Muscle of leg (tissue), 11 donors: ENCODE data around the gene PLEKHM2. TPM values are rescaled to one million over a fixed set of nuclear protein-coding genes. Genes with fewer than 3 reads are reported as not detected.

Experiments used
- DNase-seq: peaks from one replicate; pipeline ENCODE4 v3.0.0; 2013
- H3K27ac ChIP-seq: one replicate; pipeline ENCODE4 v1.5.1; 2013; ENCODE audit warnings: mild to moderate bottlenecking, low read length, control low read depth
- H3K27me3 ChIP-seq: one replicate; pipeline ENCODE4 v1.6.1; 2013; ENCODE audit warnings: low read length; ENCODE audit not compliant: control insufficient read depth, insufficient read depth
- H3K36me3 ChIP-seq: one replicate; pipeline ENCODE4 v1.6.1; 2013; ENCODE audit warnings: low read length; ENCODE audit not compliant: control insufficient read depth, insufficient read depth
- H3K4me1 ChIP-seq: one replicate; pipeline ENCODE4 v1.6.1; 2013; ENCODE audit warnings: low read length; ENCODE audit not compliant: control insufficient read depth, insufficient read depth
- H3K4me3 ChIP-seq: one replicate; pipeline ENCODE4 v1.5.1; 2013; ENCODE audit warnings: low read length, control low read depth
- H3K9me3 ChIP-seq: replicated peaks from 2 replicates; pipeline ENCODE4 v1.6.1; 2013; ENCODE audit warnings: low read depth, low read length; ENCODE audit not compliant: control insufficient read depth
- WGBS: methylation state at CpG from one replicate; pipeline ENCODE4 v1.1.5; 2013; ENCODE audit warnings: missing lambda C conversion rate; ENCODE audit not compliant: insufficient coverage; 5-methylcytosine and 5-hydroxymethylcytosine counted together
- polyA plus RNA-seq, 8 donors: library from polyadenylated mRNA; unstranded; fragments of 120-200 nt; gene quantifications; one replicate each; pipeline versions ENCODE4 v1.2.1 to v1.2.3, GENCODE V29; 2013; ENCODE audit warnings: inconsistent platforms in 1 of 8, low replicate concordance in 1 of 8; ENCODE audit not compliant: insufficient read length in 8 of 8, insufficient read depth in 1 of 8
- total RNA-seq: library from RNA; stranded (reverse); fragments of 120-200 nt; gene quantifications from one replicate; pipeline ENCODE4 v1.2.4, GENCODE V29; 2013

The PLEKHM2 gene
- total and polyA plus RNA-seq, 9 donors: 29.9 to 55.6 (median 50.2) TPM

DNA sequence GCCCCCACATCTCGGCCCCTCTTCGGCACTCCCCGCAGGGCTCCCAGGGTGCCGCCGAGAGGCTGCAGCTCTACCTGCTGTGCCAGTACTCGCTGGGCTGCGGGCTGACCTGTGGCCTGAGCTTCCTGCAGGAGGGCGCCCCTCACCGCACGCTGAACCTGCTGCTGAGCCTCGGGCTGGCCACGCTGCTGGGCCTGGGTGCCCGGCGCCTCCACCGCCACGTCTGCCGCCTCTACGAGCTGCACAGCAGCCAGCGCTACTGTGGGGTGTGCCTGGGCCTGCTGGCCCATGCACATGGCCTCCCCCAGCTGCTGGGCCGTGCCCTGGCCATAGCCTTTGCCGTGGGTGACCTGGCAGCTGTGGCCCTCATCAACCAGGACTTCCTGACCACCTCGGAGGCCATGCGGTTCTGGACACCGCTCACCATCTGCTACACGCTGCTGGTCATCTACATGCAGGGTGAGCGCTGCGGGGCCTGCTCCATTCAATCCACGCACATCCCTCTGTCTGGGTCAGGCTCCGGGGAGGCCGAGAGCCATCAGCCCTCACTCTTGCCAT lies 60.1 kb downstream of the PLEKHM2 start:
- 62% methylated on average over 29 of the region's 30 CpGs for WGBS
- H3K36me3 ChIP-seq: peaks cover 3% of the 10 kb centered on the region
- no peaks in the 10 kb centered on the region for H3K27me3 ChIP-seq
- no peak for DNase-seq
- H3K9me3 ChIP-seq: no peaks in the 10 kb centered on the region
- no peak overlapping the region for H3K27ac ChIP-seq
- H3K4me3 ChIP-seq: no peak overlapping the region
- H3K4me1 ChIP-seq: peaks cover 10% of the 10 kb centered on the region

GRCh38 chr1:15747378-15747777 lies 63.3 kb downstream of the PLEKHM2 start:
- Histone ChIP-seq H3K4me1 (no peaks in the 10 kb centered on the region), H3K9me3 (no peaks in the 10 kb centered on the region), H3K27me3 (no peaks in the 10 kb centered on the region), H3K4me3 (no peak overlapping the region), H3K27ac (no peak overlapping the region), H3K36me3 (no peaks in the 10 kb centered on the region)
- DNase-seq: no peak
- WGBS: 46% methylated on average over 5 of the region's 8 CpGs

DNA sequence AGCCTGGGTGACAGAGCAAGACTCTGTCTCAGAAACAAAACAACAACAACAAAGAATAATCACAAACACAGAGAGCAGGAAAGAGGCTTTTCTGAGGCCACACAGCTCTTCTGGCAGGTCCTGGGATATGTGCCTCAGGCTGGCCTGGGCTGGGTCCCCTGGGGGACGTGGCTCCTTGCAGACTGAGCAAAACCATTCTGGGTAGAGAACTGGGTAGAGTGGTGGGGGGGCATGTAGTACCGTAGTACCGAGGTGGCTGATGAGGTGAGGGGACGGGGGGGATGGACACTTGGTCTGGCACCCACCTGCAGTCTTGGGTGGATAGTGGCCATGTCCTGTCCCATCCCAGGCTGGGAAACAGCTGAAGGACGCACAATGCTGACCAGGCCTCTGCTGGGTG lies 64.1 kb downstream of the PLEKHM2 start:
- 87% methylated on average over 4 of the region's 5 CpGs for WGBS
- Histone ChIP-seq H3K27ac (no peak overlapping the region), H3K36me3 (no peaks in the 10 kb centered on the region)

DNA sequence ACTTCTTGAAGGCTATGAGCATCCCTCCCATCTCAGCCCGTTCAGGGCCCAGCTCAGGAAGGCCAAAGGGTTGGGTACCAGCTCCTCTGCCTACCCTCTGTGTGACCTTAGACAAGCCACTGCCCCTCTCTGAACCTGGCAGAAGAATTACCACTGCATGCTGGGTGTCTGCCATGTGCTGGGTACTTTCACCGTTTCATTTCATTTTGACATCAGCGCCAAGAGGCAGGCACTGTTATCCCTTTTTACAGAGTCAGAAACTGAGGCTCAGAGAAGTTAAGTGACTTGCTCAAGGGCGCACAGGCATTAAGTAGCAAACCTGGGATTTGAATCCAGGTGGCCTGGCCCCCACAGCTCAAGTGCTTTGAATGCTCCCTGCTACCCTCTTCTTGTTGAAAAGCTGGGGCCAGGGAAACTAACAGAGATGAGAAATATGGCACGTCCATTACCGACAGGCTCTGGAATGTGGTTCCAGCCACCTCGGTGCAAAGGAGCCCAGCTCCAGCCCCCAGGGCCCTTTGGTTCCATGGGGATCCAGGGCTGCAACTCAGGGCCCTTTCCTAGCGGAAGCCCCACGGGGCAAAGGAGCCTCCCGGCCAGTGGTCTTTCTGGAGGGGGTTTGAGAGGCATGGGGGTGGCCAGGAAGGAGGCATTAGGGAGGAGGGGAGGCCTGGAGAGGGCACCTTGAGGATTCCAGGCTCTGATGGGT lies 64.7 kb downstream of the PLEKHM2 start:
- no peak overlapping the region for H3K27ac ChIP-seq

More for the DNA sequence above, 64.1 kb downstream of the PLEKHM2 start:
- H3K9me3 ChIP-seq: no peaks in the 10 kb centered on the region
- H3K4me1 ChIP-seq: no peaks in the 10 kb centered on the region
- no peaks in the 10 kb centered on the region for H3K27me3 ChIP-seq
- no peak overlapping the region for H3K4me3 ChIP-seq
- no peak for DNase-seq

DNA sequence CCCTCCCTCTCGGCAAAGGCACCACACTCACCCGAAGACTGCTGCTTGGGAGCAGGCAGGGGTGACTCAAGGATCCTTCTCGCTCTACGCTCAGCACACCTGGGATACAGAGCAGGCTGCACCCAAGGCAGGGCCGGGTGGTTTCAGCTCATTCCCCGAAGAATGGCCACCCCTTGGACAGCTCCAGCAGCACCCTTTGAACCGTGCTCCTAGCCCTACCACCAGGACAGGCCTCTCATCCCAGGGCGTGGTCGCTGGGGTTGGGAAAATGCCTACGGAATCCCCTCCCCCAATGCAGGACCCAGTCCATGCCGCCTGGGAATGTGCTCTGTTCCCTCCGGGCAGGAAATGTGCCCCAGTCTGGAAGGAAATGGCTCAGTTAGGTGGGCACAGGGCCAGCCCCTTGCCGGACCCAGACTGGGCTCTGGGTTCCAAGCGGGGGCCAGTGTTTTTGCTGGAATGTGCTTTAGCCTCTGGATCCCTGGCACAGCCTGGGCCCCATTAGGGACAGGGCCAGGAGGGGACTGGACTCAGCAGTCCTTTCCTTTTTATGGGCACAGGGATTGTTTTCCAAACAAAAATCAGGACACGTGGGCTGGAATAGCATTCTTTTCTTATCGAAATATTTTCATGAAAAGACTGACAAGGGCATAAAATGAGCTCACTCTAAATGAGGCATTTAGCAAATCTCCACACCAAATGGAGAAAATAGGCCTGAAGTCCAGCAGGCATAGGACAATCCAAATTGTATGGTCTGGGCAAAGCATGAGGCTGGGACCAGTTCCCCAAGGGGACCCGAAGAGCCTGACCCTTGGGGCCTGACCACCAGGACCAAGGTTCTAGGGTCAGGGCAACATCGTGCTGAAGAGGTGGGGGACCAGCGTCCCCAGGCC lies 65.5 kb downstream of the PLEKHM2 start:
- Histone ChIP-seq H3K36me3 (no peaks in the 10 kb centered on the region), H3K27me3 (no peaks in the 10 kb centered on the region), H3K9me3 (no peaks in the 10 kb centered on the region), H3K27ac (no peak overlapping the region), H3K4me1 (no peaks in the 10 kb centered on the region), H3K4me3 (no peak overlapping the region)
- no peak for DNase-seq
- WGBS: 59% methylated on average over 14 of the region's 19 CpGs

More for the DNA sequence above, 64.7 kb downstream of the PLEKHM2 start:
- no peaks in the 10 kb centered on the region for H3K36me3 ChIP-seq
- no peak for DNase-seq
- H3K4me1 ChIP-seq: no peaks in the 10 kb centered on the region
- no peaks in the 10 kb centered on the region for H3K27me3 ChIP-seq
- H3K9me3 ChIP-seq: no peaks in the 10 kb centered on the region
- 75% methylated on average over 10 of the region's 10 CpGs for WGBS
- no peak overlapping the region for H3K4me3 ChIP-seq

DNA sequence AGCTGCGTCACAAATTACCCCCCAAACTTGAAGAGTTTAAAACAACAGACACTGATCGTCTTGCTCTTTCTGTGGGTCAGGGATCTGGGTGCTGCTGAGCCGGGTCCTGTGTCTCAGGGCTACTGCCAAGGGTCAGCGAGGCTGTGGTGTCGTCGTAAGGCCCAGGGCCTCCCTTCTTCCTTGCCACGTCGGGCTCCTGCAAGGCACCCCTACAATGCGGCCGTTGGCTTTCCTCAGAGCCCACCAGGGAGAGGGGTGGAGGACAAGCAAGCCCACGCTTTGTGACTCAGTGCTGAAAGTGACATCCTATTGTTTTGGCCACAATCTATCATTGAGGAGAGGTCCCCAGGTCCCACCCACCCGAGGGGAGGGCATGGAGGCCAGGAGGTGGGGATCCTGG lies 66.8 kb downstream of the PLEKHM2 start:
- no peak overlapping the region for H3K27ac ChIP-seq
- no peaks in the 10 kb centered on the region for H3K27me3 ChIP-seq
- 79% methylated on average over 6 of the region's 12 CpGs for WGBS

GRCh38 chr1:15751717-15752116 lies 67.6 kb downstream of the PLEKHM2 start:
- DNase-seq: no peak
- Histone ChIP-seq H3K27ac (no peak overlapping the region), H3K27me3 (peaks cover 2% of the 10 kb centered on the region), H3K4me1 (peaks cover 11% of the 10 kb centered on the region), H3K4me3 (no peak overlapping the region), H3K9me3 (no peaks in the 10 kb centered on the region), H3K36me3 (no peaks in the 10 kb centered on the region)
- 74% methylated on average over 8 of the region's 10 CpGs for WGBS

More for the DNA sequence above, 66.8 kb downstream of the PLEKHM2 start:
- no peaks in the 10 kb centered on the region for H3K9me3 ChIP-seq
- no peak for DNase-seq
- peaks cover 4% of the 10 kb centered on the region for H3K4me1 ChIP-seq
- H3K4me3 ChIP-seq: no peak overlapping the region
- H3K36me3 ChIP-seq: no peaks in the 10 kb centered on the region

DNA sequence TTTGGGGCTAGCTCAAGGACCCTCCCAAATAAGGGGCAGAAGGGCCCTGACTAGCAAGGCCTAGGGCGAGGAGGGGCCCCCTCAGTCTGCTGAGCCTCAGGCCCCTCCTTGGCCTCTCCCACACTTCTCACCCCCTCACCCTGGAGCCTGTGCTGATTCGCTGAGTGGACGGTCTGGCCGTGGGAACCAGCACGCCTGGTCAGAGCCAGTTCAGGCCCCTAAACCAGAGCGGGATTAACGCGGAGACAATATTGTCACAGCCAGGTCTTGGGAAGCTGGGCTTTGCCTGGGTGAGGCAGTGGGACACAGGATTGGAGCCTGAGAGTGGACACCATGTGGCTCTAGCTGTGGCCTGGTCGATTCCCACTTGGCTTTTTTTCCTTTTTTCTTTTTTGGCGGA lies 69.7 kb downstream of the PLEKHM2 start:
- Histone ChIP-seq H3K36me3 (no peaks in the 10 kb centered on the region), H3K9me3 (no peaks in the 10 kb centered on the region), H3K4me1 (peaks cover 27% of the 10 kb centered on the region), H3K27me3 (peaks cover 16% of the 10 kb centered on the region), H3K27ac (no peak overlapping the region), H3K4me3 (no peak overlapping the region)
- 47% methylated on average over 9 of the region's 10 CpGs for WGBS
- no peak for DNase-seq

DNA sequence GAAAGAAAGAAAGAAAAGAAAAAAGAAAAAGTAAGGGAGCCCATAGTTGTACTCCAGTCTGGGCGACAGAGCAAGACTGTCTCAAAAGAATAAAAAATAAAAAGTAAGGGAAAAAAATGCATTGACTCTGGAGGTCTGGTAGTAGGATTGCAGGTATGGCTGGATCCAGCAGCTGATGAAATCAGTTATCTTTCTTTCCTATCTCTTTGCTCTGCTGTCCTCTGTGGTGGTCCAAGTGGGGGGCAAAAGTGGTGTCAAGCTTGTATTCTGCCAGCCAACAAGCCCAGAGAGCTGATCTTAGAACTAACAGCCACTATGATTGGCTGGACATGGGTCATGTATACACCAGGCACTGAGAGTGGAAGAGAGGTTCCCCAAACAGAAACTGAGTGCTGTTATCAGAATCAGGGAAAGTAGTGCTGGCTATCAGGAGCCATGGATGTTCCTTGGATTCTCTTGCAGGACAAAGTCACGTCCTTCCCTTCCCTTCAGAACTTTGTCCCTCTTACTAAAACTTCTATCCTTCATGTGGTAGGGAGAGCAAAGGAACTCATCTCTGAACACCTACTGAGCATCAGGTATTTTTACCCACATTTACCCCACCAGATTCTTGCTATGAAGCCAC lies 71.0 kb downstream of the PLEKHM2 start:
- DNase-seq: no peak
- H3K27ac ChIP-seq: no peak overlapping the region
- peaks cover 37% of the 10 kb centered on the region for H3K4me1 ChIP-seq
- H3K27me3 ChIP-seq: peaks cover 27% of the 10 kb centered on the region
- WGBS: 86% methylated on average over 1 of the region's 2 CpGs
- no peak overlapping the region for H3K4me3 ChIP-seq
- H3K36me3 ChIP-seq: no peaks in the 10 kb centered on the region
- no peaks in the 10 kb centered on the region for H3K9me3 ChIP-seq

DNA sequence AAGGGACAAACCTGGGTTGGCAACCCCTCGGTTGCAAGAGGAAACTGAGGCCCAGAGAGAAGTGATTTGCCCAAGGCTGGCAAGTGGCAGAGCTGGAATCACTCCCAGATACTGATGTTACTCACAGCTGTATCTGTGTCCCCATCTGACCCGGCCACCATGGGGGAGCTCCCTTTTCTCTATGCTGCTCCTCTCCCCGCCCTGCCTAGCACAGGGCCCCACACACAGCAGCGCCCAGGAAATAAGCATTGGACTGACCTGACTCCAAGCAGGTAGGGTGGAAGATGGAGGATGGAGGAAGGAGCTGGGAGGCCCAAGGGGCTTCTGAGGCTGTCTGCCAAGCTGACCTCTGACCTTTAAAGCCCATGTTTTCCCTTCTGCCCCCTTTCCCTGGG lies 71.5 kb downstream of the PLEKHM2 start:
- H3K4me3 ChIP-seq: no peak overlapping the region
- WGBS: 56% methylated on average over 1 of the region's 4 CpGs
- no peaks in the 10 kb centered on the region for H3K36me3 ChIP-seq
- no peak overlapping the region for H3K27ac ChIP-seq
- peaks cover 30% of the 10 kb centered on the region for H3K27me3 ChIP-seq
- H3K9me3 ChIP-seq: no peaks in the 10 kb centered on the region
- peaks cover 40% of the 10 kb centered on the region for H3K4me1 ChIP-seq
- no peak for DNase-seq
